ENCODE measurements around the gene AKAP13. TPM values are rescaled to one million over a fixed set of nuclear protein-coding genes. Genes with fewer than 3 reads are reported as not detected.

The AKAP13 gene
- polyA plus RNA-seq, 2 of the 4 experiments (the other 2 are of a cell fraction), result 20.4 to 28.8 TPM

GRCh38 chr15:85389772-85390171, 9.4 kb downstream of the AKAP13 start:
- no peak overlapping the region for H3K4me3 ChIP-seq
- DNase-seq (ENCODE audit: low read depth in 1 of 2, low spot score in 1 of 2) (no peak), FAIRE-seq (no peak), ATAC-seq (no peak)
- peak overlapping the region; percentile 8; the same call in 2 of the 3 replicates for H3K4me2 ChIP-seq
- ChIA-PET CTCF (interaction anchor here (2.3 to 3.4 kb wide), 2 partner anchors 23 to 58 kb away, joined by 11 to 14 read pairs; no protein-coding TSS in a partner anchor), POLR2A (no interaction called here)
- H3K9me3 ChIP-seq, result no peaks in the 10 kb centered on the region
- no peak for TF ChIP-seq CHD4 (IDR thresholded peaks at IDR 0.05; ENCODE audit: borderline replicate concordance)
- TF ChIP-seq JUN (IDR thresholded peaks at IDR 0.05), result no peak
- TF ChIP-seq CEBPB (IDR thresholded peaks at IDR 0.05), result peak in 1 of 2 experiments; percentile 33; a peak in 1 of 4 replicates
- peaks cover 48% of the 10 kb centered on the region for H3K4me1 ChIP-seq
- 69% methylated on average over 4 of the region's 4 CpGs for WGBS (ENCODE audit: missing lambda C conversion rate)
- H3K27ac ChIP-seq, result no peak overlapping the region

GRCh38 chr15:85393210-85393609, 12.8 kb downstream of the AKAP13 start:
- no peak overlapping the region; a peak in 1 of 6 replicates for H3K27ac ChIP-seq
- TF ChIP-seq HES2 (IDR thresholded peaks at IDR 0.05), result no peak
- no peak for TF ChIP-seq ZC3H11A (IDR thresholded peaks at IDR 0.05)
- TF ChIP-seq RFX5 (IDR thresholded peaks at IDR 0.05), result no peak
- TF ChIP-seq PBX3 (IDR thresholded peaks at IDR 0.05), result no peak
- TF ChIP-seq ZSCAN20 (CRISPR knock-in tag; IDR thresholded peaks at IDR 0.05), result no peak
- TF ChIP-seq REST (IDR thresholded peaks at IDR 0.05), result no peak
- TF ChIP-seq NPAS2 (CRISPR knock-in tag; IDR thresholded peaks at IDR 0.05; ENCODE audit: borderline replicate concordance), result no peak
- no peak for TF ChIP-seq NR3C1 (IDR thresholded peaks at IDR 0.05)
- TF ChIP-seq HOXB5 (CRISPR knock-in tag; IDR thresholded peaks at IDR 0.05), result no peak
- TF ChIP-seq KDM1A (IDR thresholded peaks at IDR 0.05; ENCODE audit: low read depth), result no peak
- no peak for TF ChIP-seq ATOH8 (CRISPR knock-in tag; IDR thresholded peaks at IDR 0.05; ENCODE audit: low read depth)
- CTCF ChIA-PET, result interaction anchor here (3.0 kb wide), 1 partner anchor 62 kb away, joined by 10 read pairs; no protein-coding TSS in a partner anchor
- H3K9me3 ChIP-seq, result no peaks in the 10 kb centered on the region
- peaks cover 53% of the 10 kb centered on the region for H3K4me1 ChIP-seq
- no peak overlapping the region for H3K4me3 ChIP-seq
- DNase-seq (ENCODE audit: low read depth in 1 of 2, low spot score in 1 of 2) (no peak), FAIRE-seq (no peak), ATAC-seq (peak in 1 of 2 experiments; percentile 34; a peak in 1 of 6 replicates)
- 92% methylated on average over 2 of the region's 2 CpGs for whole genome bisulfite sequencing (ENCODE audit: missing lambda C conversion rate)
- POLR2A ChIA-PET, result no interaction called here
- H3K4me2 ChIP-seq, result no peak overlapping the region

GRCh38 chr15:85394554-85395333, 14.3 kb downstream of the AKAP13 start:
- DNase-seq (ENCODE audit: low read depth in 1 of 2, low spot score in 1 of 2) (no peak), FAIRE-seq (peak; percentile 74), ATAC-seq (peak in 1 of 2 experiments; percentile 58; a peak in 3 of 6 replicates)
- TF ChIP-seq TP53 (CRISPR knock-in tag; IDR thresholded peaks at IDR 0.05), result no peak
- peak; percentile 93 for TF ChIP-seq MAFK (IDR thresholded peaks at IDR 0.05; ENCODE audit: partially characterized antibody)
- TF ChIP-seq HEYL (CRISPR knock-in tag; IDR thresholded peaks at IDR 0.05), result no peak
- TF ChIP-seq HDAC2 (IDR thresholded peaks at IDR 0.05), result no peak
- no peak for TF ChIP-seq FOSL2 (IDR thresholded peaks at IDR 0.05)
- peak; percentile 29; the same call in 1 of the 2 replicates for TF ChIP-seq FOSL2 (CRISPR knock-in tag; IDR thresholded peaks at IDR 0.05)
- TF ChIP-seq EP300 (IDR thresholded peaks at IDR 0.05), result no peak
- TF ChIP-seq RAD21 (conservative IDR thresholded peaks at IDR 0.05 in 1 of 2, IDR thresholded peaks at IDR 0.05 in 1 of 2), result no peak
- peak; percentile 40; the same call in 1 of the 2 replicates for TF ChIP-seq NFE2L2 (conservative IDR thresholded peaks at IDR 0.05; ENCODE audit: low read length)
- ChIA-PET CTCF (interaction anchor here (1.0 to 3.0 kb wide), 5 partner anchors 17 to 111 kb away, joined by 3 to 10 read pairs (median 3); no protein-coding TSS in a partner anchor), POLR2A (interaction anchor here (0.8 to 1.2 kb wide), 3 partner anchors 13 to 19 kb away, joined by 3 to 4 read pairs (median 3); partner anchors contain the start of gene AKAP13)
- H3K9me3 ChIP-seq, result no peaks in the 10 kb centered on the region
- H3K4me1 ChIP-seq, result peaks cover 37% of the 10 kb centered on the region
- H3K4me2 ChIP-seq, result peak overlapping the region; percentile 63
- WGBS (ENCODE audit: missing lambda C conversion rate), result 66% methylated on average over 2 of the region's 2 CpGs
- H3K27ac ChIP-seq, result peak overlapping the region; percentile 23 to 72; a peak in 5 of 6 replicates
- no peak overlapping the region for H3K4me3 ChIP-seq
